Stimulated activated CD4-positive, alpha-beta T cell treated with anti-CD3 and anti-CD28 coated beads, Interleukin-1b, Interleukin-23, amount 100 ng/mL, for 24 hours (primary cell): ENCODE results near the gene TTC7B.

Source experiments
- DNase-seq, 4 experiments: peaks; one replicate each; pipeline ENCODE4 v3.0.0-alpha.2; 2020; ENCODE audit warnings: low read depth in 4 of 4, low spot score in 1 of 4

TTC7B gene

DNA sequence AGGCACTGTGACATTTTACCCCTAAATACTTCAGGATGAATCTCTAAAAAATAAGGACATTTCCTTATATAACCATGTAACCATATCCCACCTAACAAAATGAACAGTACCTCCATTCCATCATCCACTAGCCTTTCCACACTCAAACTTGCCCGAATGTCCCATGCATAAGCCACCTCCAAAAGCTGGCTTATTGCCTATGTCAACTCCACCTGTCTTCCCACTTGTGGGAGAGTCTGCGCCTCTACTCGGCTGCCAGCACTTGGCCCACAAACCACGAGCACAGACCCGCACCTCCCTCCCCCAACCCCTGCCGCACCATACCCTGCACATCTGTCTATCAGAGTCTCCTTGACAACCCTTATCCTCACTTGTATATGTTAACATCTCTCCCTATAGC, 253.6 kb downstream of the TTC7B start:
- no peak for DNase-seq

DNA sequence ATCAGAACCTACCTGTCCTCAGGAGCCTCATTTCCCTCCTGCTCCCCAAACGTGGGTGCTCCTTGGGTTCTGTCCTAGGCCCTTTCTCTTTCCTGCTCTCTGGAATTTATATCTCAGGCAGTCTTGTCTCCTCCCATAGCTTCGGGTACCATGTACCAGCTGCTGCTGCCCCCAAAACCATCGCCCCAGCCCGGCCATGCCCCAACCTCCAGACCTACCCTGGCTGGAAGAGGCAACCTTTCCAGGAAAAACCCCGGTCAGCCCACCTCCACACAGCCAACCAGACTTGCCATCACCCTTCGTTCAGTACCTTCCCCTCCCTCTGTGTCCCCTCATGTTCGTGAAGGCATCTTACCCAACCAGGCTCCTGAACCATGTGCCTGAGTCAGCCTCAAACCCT, 254.3 kb downstream of the TTC7B start:
- DNase-seq, result no peak

DNA sequence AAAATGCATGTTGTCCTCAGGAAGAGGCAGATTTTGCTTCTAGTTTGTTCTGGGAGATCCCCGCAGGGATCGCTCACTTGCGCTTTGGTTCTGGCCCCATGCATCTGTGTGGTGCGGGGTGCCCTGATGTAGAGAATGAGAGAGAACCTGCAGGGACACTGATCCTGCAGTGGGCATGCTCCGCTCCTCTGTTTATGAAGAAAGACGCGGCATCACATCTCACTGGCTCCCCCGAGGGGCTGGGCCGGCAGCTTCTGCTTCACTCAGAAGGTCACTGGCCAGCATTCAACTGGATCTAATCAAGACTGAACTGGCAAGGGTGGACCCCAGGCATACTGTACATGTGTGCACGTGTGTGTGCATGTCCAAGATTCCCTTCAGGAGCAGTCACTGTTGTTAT, 255.2 kb downstream of the TTC7B start:
- DNase-seq, result no peak

DNA sequence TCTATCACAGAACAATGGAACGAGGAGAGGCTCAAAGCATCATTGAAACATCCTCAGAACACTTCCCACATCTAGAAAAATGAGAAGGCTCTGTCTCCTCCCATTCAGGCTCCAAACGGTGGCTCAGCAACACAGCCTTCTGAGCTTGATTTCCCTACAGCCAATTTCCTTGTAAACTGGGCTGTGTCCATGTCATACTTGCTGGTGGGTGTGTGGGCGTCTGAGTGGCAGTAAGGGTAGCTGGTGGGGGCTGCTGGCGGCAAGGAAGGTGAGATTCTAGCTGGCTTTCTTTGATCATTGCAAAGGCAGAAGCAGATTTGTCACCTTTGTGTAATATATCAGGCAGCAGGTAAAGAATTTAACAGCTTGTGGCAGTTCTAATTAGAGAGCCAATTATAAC, 255.7 kb downstream of the TTC7B start:
- DNase-seq, result no peak

DNA sequence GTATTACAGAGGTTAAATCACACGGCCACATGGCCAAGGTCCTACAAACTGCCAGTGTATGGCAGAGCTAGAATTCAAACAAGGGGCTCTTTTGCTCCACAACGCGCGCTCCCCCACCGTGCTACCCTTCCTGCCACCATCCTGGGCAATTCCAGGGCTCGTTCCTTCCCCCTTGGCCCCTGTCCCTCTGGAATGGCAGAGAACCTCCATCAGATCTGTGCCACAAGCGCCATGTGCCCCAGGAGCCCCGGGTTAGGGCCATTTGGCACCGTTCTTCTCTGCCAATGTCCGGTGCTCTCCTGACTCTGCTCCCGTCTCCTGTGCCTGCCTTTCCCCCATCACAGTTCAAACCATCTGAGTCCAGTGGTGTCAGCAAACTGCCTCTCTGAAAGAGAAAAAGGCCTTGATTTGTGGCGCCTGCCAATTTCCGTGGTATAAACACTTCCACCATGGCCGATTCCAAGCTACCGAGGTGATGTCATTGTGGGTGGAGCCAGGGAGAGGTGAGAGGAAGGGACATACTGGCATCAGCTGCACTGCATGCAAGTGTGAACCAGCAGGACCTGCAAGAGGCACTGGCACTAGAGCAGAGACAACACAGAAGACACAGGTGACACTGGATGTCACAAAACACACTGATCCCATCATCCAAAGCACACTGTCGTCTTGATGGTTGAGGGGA, 256.3 kb downstream of the TTC7B start:
- DNase-seq, result no peak

DNA sequence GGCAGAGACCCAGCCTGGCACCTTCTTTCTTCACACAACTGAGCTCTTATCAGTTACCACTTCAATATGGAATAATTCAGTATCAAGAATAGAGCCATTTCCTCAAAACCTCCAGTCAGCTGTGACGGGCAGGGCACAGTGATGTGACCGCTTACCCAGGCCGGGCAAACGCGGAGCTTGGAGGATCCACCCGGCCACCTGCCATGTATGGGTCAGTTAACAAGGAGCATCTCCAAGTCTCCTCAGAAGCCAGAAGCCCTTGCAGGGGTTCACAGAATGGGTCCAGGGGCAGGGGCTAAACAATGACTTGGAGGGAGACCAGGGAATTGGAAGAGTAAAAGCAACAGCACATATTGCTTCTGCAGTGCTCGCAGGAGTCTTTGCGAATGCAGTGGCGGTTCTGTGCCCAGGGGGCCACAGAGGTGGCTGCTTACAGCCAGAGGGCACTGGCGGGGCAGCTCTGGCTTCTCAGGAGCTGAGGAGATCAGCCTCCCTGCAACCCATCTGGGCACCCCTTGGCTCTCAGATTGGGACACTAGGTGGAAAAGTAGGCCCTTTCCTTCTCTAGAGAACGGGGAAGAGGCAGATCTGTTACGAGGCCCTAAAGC, 257.1 kb downstream of the TTC7B start:
- DNase-seq, result no peak

DNA sequence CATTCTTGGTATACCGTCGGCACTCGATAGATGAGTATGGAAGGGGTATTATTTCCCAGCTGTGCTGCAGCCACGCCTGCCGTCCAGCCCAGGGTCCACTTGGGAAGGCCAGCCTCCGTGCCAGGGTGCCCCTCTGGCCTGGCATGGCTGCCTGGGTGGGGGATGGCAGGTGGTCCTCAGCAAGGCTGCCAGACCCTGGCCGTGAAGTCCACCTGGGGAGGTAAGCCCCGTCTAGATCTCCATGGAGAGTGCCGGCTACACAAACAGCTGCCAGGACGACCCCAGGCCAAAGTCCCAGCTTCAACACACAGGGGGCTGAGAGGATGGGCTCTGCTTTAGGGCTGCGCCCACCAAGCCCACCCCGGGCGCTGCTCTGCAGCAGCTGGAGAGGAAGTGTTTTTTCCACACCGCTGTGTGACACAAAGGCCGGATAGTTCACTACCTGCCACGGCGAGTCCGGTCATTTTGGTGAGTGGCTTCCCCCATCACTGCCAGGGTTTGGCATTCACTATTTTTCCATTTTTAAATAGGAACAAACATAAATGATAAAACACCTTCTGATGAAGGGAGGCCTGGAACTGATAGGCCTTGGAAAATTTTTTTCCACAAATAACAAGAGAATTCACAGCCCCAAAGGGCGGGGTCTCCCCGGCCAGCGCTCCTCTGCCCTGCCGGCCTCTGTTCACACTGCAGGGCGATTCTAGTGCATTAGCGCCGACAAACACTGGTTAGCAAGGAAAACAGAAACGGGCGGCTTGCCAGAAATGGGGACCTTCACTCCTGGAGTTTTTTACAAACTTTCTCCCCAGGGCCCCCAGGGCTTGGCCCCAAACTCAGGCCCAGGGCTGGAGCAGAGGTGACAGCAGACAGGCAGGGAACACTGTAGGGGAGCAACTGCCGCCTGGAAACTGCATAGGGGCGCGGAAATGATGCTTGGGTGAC, 257.9 kb downstream of the TTC7B start:
- no peak for DNase-seq

DNA sequence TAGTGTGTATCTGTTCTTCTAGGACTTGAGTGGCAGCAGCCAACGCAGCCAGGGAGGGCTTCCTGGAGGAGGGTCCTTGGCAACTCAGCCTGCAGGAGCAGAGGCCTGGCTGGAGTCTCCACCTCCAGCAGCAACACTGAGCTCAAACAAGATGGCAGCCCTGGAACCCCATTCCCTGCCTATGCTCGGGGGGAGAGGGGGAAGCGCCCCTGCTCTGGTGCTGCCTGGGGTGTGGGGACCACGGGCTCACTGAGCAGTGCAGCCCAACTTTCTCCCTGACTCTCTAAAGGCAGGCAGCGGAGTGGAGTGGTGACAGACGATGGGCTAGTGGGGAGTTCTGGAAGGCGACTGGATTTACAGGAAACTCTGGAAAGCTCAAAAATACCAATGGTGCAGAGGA, 258.7 kb downstream of the TTC7B start:
- no peak for DNase-seq

DNA sequence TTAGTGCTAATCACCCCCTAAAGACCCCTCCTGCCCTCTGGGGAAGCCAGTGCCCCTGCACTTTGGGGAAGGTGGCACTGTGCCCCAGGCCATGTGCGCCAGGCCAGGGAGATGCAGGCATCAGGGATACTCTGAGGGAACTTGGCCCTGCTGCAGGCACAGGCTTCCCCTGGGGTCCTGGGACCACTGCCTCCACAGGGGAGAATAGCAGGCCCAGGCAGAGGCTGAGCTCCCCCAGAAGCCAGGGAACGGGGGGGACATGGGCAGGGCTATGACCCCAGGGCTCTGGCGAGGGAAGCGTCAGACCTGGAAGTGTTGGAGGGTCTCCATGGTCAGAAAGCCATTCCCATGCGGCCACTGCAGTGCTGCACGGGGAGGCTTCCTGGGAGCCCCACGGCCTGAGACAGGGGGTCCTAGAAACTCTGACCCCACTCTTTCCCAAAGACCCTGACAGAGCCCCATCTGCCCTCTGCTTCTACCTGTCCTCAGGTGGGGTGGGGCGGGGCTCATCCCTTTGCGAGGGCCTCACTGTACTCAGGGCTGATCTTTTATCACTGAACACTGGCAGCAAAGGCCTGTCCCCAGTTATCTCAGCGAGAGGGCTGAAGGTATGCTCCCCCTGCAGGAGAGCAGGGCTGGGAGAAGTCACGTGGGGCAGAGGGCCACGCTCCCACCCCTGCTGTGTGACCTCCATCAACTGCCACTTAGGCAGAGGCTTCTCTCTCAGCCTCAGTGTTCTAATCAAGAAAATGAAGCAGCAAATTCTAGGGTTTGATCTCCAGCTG, 259.4 kb downstream of the TTC7B start:
- DNase-seq, result no peak

DNA sequence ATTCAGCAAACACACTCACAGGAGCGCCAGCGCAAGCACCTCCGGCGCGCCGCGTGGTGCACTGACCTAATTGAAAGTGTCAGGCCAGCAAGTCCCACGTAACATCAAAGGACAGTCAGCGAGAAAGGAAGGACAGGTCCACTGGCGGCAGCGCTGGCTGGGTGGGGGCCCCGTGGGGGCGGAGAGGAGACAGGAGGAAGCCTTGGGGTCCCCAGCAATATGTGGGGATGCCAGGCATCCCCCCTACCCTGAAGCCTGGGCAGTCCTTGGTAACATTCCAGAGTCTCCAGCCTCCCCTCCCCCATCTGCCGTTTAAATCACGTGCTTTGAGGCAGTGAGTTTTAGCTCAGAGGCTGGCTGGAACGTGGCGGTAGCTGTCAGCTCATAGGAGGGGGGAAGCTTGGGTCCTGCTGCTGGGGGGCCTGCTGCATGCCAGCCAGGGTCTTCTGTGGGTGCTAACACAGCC, 260.2 kb downstream of the TTC7B start:
- no peak for DNase-seq

DNA sequence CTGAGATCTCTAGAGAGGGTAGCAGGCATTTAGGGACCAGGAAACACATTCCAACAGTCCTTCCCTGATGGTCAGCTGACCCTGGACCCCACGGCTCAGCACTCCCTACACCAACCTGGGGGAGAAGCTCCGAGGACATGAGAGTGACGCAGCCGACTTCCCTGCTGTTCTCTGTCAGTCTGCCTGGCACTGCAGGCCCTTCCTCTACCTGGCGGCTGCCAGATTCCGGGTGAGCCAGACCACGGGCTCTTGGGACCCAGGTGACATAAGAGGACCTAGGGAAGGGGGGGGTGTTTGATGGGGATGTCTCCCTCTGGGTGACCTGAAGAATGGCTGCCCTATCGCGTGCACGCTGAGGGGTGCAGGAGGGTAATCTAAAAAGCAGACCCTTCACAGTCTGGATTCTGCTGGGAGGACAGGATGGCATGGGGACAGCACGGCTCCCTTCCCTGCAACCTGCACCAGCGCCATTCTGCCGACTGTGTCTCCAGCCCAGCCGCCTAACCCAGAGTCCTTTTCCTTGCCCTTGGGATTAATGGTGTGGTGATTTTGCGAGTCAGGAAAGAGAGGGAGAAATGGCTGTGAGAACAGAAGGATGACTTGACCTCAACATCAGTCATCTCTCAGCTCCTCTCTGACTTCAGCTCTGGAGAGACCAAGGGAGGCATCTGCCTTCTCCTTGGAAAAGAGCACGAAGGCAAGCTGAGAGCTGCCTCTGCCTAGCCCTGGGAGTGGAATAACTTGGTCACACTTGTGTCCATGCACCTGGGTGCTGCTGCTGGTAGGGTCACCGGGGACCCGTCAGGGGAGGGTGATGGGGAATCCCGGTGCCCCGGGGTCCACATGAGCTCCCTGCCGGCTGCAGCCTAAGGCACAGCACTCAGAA, 260.9 kb downstream of the TTC7B start:
- no peak for DNase-seq

DNA sequence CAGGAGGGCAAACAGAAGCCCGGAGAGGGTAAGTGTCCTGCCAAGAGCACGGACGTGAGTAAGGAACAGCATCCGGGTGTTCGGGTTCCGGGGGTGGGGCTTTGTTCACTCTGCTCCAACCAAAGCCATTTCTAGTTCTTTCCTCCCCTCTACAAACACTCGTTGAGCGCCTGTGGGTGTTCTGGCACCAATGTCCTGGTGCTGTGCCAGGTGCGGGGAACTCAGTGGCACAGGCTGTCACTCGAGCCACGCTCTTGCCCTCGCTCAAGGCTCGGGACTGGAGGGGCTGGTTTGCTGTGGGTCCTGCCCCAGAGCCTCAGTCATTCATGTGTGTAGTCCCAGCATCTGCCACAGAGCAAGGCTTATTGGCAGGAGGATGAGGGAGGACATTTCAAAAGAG, 261.9 kb downstream of the TTC7B start:
- DNase-seq, result no peak

DNA sequence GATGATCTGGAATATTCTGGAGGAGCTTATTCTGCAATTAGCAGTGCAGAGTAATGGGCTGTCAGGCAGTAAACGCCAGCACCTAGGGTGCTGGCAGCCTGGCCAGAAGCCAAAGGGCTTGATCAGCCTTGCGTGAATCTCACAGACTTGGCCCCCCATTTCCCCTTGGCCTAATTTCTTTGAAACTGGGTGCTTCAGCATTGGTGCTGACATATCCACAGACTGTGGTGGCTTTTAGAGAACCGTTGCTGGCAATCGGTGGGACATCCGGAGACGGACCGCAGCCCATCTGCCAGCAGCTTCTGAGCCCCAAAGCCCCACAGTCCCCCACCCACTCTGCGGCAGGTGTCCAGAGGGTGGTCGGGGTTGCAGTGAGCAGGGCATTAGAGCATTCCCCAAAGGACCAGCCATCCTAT, 262.3 kb downstream of the TTC7B start:
- DNase-seq, result no peak

DNA sequence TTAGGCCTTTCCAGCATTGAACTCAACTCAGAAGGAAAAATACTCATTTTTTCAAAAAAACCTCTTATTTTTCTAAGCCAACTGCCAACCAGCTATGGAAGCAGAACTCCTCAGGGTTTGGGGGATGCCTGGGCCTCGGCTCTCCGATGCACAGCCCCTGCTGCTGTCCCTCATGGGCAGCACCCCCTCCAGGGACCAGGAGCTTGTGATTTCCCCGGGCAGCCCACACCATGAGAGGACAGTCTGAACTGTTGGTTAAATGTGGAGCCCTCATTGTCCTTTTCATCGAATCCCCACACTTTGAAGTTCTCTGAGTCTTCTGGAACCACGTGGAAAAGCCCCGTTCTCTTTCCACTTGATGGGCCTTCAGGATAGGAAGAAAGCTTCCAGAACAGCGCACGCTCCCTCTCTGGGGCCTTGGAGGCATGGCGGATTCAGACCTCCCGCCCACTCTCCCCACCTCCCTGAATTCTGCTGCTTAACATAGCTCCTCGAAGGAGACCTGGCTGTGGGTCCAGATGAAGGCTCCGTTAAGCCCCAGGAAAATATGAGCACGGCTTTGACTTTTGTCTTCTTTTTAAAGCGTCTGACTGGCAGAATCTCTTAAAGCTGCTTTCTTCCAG, 262.8 kb downstream of the TTC7B start:
- DNase-seq, result no peak

DNA sequence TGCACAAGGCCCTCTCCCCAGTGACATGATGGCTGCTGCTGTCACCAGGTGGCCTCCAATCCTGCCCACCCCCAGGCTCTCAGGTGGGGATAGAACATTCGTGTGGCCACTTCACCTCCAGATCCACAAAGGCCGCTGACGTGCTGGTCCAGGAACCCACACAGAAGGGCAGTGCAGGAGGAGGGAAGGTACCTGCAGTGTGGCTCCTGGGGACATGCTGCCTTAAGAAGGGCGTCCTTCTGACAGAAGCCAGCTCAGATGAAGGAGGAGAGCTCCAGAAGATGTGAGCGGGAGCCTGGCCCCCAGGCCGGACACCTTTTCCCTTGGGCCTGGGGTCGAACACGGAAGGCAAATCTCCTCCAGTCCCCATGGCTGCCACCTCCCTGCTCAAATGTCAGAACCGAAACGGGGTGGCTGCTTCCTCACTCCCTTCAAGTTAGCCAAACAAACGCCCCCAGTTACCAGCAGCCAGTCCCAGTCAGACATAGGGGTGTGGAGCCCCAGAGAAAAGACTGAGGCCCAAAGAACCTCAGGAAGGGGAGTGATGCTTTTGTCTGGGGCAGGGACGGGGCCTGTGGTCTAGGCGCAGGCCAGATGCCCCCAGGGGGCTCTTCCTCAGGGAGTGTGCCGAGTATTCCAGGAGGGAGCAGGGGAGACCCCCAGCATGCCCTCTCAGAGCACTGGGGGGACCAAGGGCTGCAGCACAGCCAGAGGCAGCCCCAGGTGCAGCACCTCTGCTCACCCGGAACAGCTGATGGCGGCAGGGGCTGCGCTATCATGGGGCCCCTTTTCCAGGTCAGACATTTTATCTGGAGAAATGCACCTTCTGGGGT, 263.5 kb downstream of the TTC7B start:
- DNase-seq, result no peak

DNA sequence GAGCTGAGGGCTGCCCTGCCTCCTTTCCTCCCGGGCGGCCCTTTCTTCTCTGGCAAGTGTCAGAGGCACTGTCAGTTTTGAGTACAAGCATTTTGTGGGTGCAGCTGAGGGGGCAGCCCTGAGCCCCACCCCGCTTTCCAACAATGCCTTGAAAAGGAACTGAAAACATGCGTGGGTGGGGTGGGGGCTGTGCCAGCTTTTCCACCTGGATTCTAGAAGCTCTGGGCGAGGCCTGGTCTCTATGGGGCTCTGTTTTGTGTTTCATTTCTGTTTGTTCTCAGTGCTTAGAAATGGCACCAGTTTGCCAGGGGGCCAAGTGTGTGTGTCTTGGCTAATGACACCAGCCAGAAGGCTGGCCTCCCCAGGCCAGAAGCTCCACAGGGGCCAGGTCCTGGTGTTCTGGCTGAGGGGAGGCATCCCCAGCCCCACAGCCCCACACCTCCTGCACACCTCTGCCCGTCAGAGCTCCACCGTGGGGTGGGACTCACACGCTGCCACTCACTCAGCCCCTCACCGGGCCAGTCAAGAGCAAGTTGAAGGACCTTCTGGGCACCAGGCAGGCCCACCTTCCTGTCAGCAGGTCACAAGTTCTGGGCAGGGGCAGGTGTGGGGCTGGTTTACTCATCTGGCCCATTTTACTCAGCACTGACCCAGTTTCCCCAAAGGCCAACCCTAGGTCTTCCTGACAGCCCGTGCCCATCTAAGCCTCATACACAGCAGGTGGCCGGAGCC, 264.3 kb downstream of the TTC7B start:
- no peak for DNase-seq

DNA sequence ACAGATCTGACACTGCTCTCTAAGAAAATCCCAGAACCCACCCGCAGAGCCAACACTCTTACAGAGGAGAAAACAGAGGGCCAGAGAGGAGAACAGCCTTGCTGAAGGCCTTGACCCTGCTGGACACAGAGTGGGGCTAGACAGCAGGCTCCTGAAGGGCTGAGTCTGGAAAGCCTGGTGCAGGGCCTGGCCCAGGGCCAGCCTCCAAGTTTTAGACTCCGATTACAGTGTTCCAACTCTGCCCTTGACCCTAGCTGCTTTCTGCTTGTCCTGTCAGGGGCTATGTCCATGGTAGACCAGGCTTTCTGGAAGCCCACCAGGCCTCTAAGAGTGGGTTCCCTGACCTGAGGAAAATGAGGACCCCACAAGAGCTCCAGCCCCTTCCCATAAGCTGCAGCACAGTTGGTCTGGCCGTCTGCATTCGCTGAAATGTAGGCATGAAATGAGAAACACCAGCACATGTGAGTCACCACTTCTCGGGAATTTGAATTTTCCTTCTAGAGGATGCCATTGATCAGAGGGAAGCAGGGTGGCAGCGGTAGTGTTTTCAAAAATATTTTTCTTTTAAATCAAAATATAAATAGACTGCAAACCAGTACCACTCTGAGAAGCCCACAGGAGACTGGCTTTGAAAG, 265.0 kb downstream of the TTC7B start:
- no peak for DNase-seq
